ENCODE measurements around the gene GLI3.

DNA sequence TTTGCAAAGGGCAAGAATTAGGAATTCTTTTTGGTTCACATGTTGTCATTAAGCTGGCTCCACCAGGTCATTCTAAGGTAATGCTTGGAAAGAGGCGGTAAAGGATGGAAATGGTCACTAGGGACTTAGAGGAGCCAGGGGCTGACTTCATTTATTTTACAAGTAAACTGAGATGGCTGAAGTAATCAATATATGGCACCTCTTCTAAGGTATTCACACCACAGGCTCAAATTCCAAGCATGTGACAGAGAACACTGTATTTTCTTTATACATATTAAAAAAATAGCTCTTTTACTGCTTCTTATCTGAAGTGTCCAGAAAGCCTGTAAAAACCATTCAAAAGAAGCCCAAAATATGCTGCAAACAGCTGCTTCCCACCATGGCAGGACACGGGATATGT, 239.0 kb downstream of the GLI3 start:
- TF ChIP-seq POLR2A (IDR thresholded peaks at IDR 0.05) (no peak), EP300 (IDR thresholded peaks at IDR 0.05) (no peak), POLR2AphosphoS5 (IDR thresholded peaks at IDR 0.05) (no peak)

All from stomach (tissue), 4 donors.